H9 (cell line): ENCODE results near the gene KAZN. TPM values are rescaled to one million over a fixed set of nuclear protein-coding genes. Genes with fewer than 3 reads are reported as not detected.

Source experiments
- DNase-seq: peaks from one replicate; pipeline ENCODE4 v3.0.0-alpha.2; 2017
- H2AFZ ChIP-seq: one replicate; pipeline ENCODE4 v1.6.1; 2013; ENCODE audit warnings: mild to moderate bottlenecking, low read length, control low read depth, moderate library complexity
- H2AK5ac ChIP-seq: 2 replicates; pipeline ENCODE4 v1.6.1; 2013; ENCODE audit warnings: low read length, control low read depth, mixed read lengths; ENCODE audit not compliant: insufficient read length
- H2BK120ac ChIP-seq: one replicate; pipeline ENCODE4 v1.6.1; 2013; ENCODE audit warnings: low read depth, mild to moderate bottlenecking, low read length, control low read depth, inconsistent platforms; ENCODE audit not compliant: poor library complexity, severe bottlenecking
- H2BK12ac ChIP-seq: 2 replicates; pipeline ENCODE4 v1.6.1; 2013; ENCODE audit warnings: low read length, control low read depth, mixed read lengths, low read depth; ENCODE audit not compliant: insufficient read length
- H2BK15ac ChIP-seq: 2 replicates; pipeline ENCODE4 v1.6.1; 2013; ENCODE audit warnings: low read depth, low read length, control low read depth
- H2BK20ac ChIP-seq: one replicate; pipeline ENCODE4 v1.6.1; 2013; ENCODE audit warnings: low read depth, mild to moderate bottlenecking, low read length, control low read depth, inconsistent platforms; ENCODE audit not compliant: poor library complexity, severe bottlenecking
- H2BK5ac ChIP-seq: 2 replicates; pipeline ENCODE4 v1.6.1; 2013; ENCODE audit warnings: low read length, control low read depth, mixed read lengths; ENCODE audit not compliant: insufficient read length
- H3K14ac ChIP-seq: 2 replicates; pipeline ENCODE4 v1.6.1; 2013; ENCODE audit warnings: low read length, control low read depth; ENCODE audit not compliant: insufficient read depth
- H3K18ac ChIP-seq: 2 replicates; pipeline ENCODE4 v1.6.1; 2013; ENCODE audit warnings: low read depth, mild to moderate bottlenecking, mixed read lengths, low read length, control low read depth; ENCODE audit not compliant: insufficient read length
- H3K23ac ChIP-seq: 2 replicates; pipeline ENCODE4 v1.6.1; 2013; ENCODE audit warnings: low read length, control low read depth, mixed read lengths, low read depth; ENCODE audit not compliant: insufficient read length
- H3K23me2 ChIP-seq: 2 replicates; pipeline ENCODE4 v1.6.1; 2013; ENCODE audit warnings: low read depth, mild to moderate bottlenecking, mixed read lengths, low read length, control low read depth; ENCODE audit not compliant: insufficient read length, poor library complexity, severe bottlenecking
- H3K27ac ChIP-seq: 2 replicates; pipeline ENCODE4 v1.5.1; 2013; ENCODE audit warnings: low read length, control low read depth, mixed read lengths, low read depth; ENCODE audit not compliant: insufficient read length
- H3K27me3 ChIP-seq: 2 replicates; pipeline ENCODE4 v1.6.1; 2013; ENCODE audit warnings: low read length, control low read depth, inconsistent platforms; ENCODE audit not compliant: insufficient read depth
- H3K4ac ChIP-seq: 2 replicates; pipeline ENCODE4 v1.6.1; 2013; ENCODE audit warnings: low read depth, mild to moderate bottlenecking, control low read depth, inconsistent platforms, low read length, moderate library complexity
- H3K4me1 ChIP-seq: 2 replicates; pipeline ENCODE4 v1.6.1; 2013; ENCODE audit warnings: low read length, control low read depth, inconsistent platforms; ENCODE audit not compliant: insufficient read depth
- H3K4me2 ChIP-seq: 2 replicates; pipeline ENCODE4 v1.6.1; 2013; ENCODE audit warnings: low read length, control low read depth, mixed read lengths; ENCODE audit not compliant: insufficient read length, insufficient read depth
- H3K56ac ChIP-seq: 2 replicates; pipeline ENCODE4 v1.6.1; 2013; ENCODE audit warnings: low read depth, mild to moderate bottlenecking, mixed read lengths, low read length, control low read depth; ENCODE audit not compliant: insufficient read length
- H3K79me1 ChIP-seq: 2 replicates; pipeline ENCODE4 v1.6.1; 2013; ENCODE audit warnings: low read depth, mild to moderate bottlenecking, moderate library complexity, low read length, control low read depth, inconsistent platforms; ENCODE audit not compliant: insufficient read depth, poor library complexity, severe bottlenecking
- H3K79me2 ChIP-seq: 2 replicates; pipeline ENCODE4 v1.6.1; 2013; ENCODE audit warnings: low read length, control low read depth, inconsistent platforms; ENCODE audit not compliant: insufficient read depth
- H3K9ac ChIP-seq: 2 replicates; pipeline ENCODE4 v1.6.1; 2013; ENCODE audit warnings: low read length, control low read depth, mixed read lengths; ENCODE audit not compliant: insufficient read length; ENCODE audit errors: extremely low read depth
- H3K9me3 ChIP-seq: one replicate; pipeline ENCODE4 v1.6.1; 2013; ENCODE audit warnings: low read depth, low read length, inconsistent platforms; ENCODE audit not compliant: control insufficient read depth
- H3T11ph ChIP-seq: one replicate; pipeline ENCODE4 v1.6.1; 2013; ENCODE audit warnings: mild to moderate bottlenecking, low read length, control low read depth, inconsistent platforms
- H4K20me1 ChIP-seq: one replicate; pipeline ENCODE4 v1.6.1; 2013; ENCODE audit not compliant: control insufficient read depth, insufficient read length, insufficient read depth
- H4K5ac ChIP-seq: 2 replicates; pipeline ENCODE4 v1.6.1; 2013; ENCODE audit warnings: low read depth, mild to moderate bottlenecking, mixed read lengths, low read length, control low read depth; ENCODE audit not compliant: insufficient read length
- H4K8ac ChIP-seq: replicated peaks from 2 replicates; pipeline ENCODE4 v1.6.1; 2013; ENCODE audit warnings: low read length, control low read depth, mixed read lengths, low read depth; ENCODE audit not compliant: insufficient read length
- H4K91ac ChIP-seq: 2 replicates; pipeline ENCODE4 v1.6.1; 2013; ENCODE audit warnings: low read depth, mild to moderate bottlenecking, moderate library complexity, mixed read lengths, low read length, control low read depth; ENCODE audit not compliant: insufficient read length
- H3K27ac Mint-ChIP-seq, 3 experiments: 2 replicates in 2 of 3; 3 replicates in 1 of 3; pipeline ENCODE4 v1.8.0; 2020 to 2021; ENCODE audit warnings: mixed read lengths in 3 of 3, mild to moderate bottlenecking in 1 of 3, moderate library complexity in 1 of 3
- H3K27me3 Mint-ChIP-seq: 2 replicates; pipeline ENCODE4 v1.8.0; 2021; ENCODE audit warnings: low read depth, mild to moderate bottlenecking, moderate library complexity, mixed read lengths
- H3K36me3 Mint-ChIP-seq, 3 experiments: 2 replicates in 2 of 3; 3 replicates in 1 of 3; pipeline ENCODE4 v1.8.0; 2020 to 2021; ENCODE audit warnings: low read depth in 3 of 3, mixed read lengths in 3 of 3; ENCODE audit not compliant: insufficient read depth in 1 of 3
- H3K4me1 Mint-ChIP-seq, 2 experiments: 2 replicates each; pipeline ENCODE4 v1.8.0; 2020; ENCODE audit warnings: mixed read lengths in 2 of 2
- H3K4me3 Mint-ChIP-seq, 2 experiments: 2 replicates in 1 of 2; 3 replicates in 1 of 2; pipeline ENCODE4 v1.8.0; 2020 to 2021; ENCODE audit warnings: mild to moderate bottlenecking in 2 of 2, mixed read lengths in 2 of 2, moderate library complexity in 1 of 2
- H3K9me3 Mint-ChIP-seq, 2 experiments: 2 replicates in 1 of 2; 3 replicates in 1 of 2; pipeline ENCODE4 v1.8.0; 2020; ENCODE audit warnings: mild to moderate bottlenecking in 2 of 2, mixed read lengths in 2 of 2, moderate library complexity in 1 of 2
- WGBS: extraction: QIAGEN DNeasy Blood & Tissue Kit; methylation state at CpG from one replicate; pipeline ENCODE4 v1.1.7; 2013; ENCODE audit warnings: missing lambda C conversion rate, low lambda C conversion rate, mixed read lengths; ENCODE audit not compliant: insufficient read length; ENCODE audit errors: extremely low coverage; 5-methylcytosine and 5-hydroxymethylcytosine counted together
- total RNA-seq: library from RNA; stranded (reverse); gene quantifications from 2 replicates; pipeline ENCODE4 v1.2.1, GENCODE V29; 2021
- TF ChIP-seq, protein P1 (sequence below): fragments of 200-600 bp; sonication (generic); conservative IDR thresholded peaks from 3 replicates; pipeline ENCODE4 v1.8.0; 2021; ENCODE audit warnings: antibody characterized with exemption, mild to moderate bottlenecking

The KAZN gene
- total RNA-seq, 1 experiment from 2014 or later, result 7.6 TPM

DNA sequence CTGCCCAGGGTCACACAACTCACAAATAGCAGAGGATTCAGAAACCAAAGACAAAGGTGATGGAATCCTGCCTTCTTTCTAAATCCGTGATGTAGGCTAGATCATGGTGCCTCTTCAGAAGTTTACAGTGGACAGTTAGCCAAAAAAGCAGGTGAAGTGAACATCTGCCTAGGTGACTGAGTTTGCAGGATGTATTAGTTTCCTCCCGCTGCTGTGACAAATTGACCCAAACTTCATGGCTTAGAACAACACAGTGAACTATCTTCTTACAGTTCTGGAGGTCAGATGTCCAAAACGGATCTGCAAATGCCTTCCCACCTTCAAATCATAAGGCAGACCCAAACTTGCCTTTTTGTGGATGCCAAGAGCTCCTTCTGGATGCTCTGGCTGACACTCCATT is 551.9 kb downstream of the KAZN start:
- no peak overlapping the region for H3K4ac ChIP-seq
- peaks cover 0 to 4% (median 3%) of the 10 kb centered on the region in 3 experiments; a peak in 2 of 7 replicates for H3K36me3 Mint-ChIP-seq
- peaks cover 0 to 5% of the 10 kb centered on the region in 2 experiments; a peak in 2 of 5 replicates for H3K9me3 Mint-ChIP-seq
- H3K4me3 Mint-ChIP-seq, result no peak overlapping the region
- H4K5ac ChIP-seq, result no peak overlapping the region
- TF ChIP-seq, protein P1, sequence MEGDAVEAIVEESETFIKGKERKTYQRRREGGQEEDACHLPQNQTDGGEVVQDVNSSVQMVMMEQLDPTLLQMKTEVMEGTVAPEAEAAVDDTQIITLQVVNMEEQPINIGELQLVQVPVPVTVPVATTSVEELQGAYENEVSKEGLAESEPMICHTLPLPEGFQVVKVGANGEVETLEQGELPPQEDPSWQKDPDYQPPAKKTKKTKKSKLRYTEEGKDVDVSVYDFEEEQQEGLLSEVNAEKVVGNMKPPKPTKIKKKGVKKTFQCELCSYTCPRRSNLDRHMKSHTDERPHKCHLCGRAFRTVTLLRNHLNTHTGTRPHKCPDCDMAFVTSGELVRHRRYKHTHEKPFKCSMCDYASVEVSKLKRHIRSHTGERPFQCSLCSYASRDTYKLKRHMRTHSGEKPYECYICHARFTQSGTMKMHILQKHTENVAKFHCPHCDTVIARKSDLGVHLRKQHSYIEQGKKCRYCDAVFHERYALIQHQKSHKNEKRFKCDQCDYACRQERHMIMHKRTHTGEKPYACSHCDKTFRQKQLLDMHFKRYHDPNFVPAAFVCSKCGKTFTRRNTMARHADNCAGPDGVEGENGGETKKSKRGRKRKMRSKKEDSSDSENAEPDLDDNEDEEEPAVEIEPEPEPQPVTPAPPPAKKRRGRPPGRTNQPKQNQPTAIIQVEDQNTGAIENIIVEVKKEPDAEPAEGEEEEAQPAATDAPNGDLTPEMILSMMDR, result no peak
- H3K56ac ChIP-seq, result no peak overlapping the region
- H3K4me2 ChIP-seq, result no peak overlapping the region
- no peak overlapping the region for H3K14ac ChIP-seq
- H4K91ac ChIP-seq, result no peak overlapping the region
- no peak overlapping the region for H2BK15ac ChIP-seq
- peaks cover 21% of the 10 kb centered on the region for H3K23me2 ChIP-seq
- WGBS, result no CpG with 5 or more reads among the region's 3 CpGs
- H3K79me2 ChIP-seq, result no peaks in the 10 kb centered on the region
- H3K4me1 ChIP-seq, result no peaks in the 10 kb centered on the region
- no peak overlapping the region for H2BK120ac ChIP-seq
- H4K8ac ChIP-seq, result no peak overlapping the region
- H3K23ac ChIP-seq, result no peak overlapping the region
- H2AK5ac ChIP-seq, result no peak overlapping the region
- no peak overlapping the region for H2BK20ac ChIP-seq
- DNase-seq, result no peak
- H3T11ph ChIP-seq, result no peak overlapping the region
- H2BK5ac ChIP-seq, result no peak overlapping the region
- peaks cover 68% of the 10 kb centered on the region for H3K27me3 Mint-ChIP-seq
- peaks cover 12 to 16% of the 10 kb centered on the region in 2 experiments for H3K4me1 Mint-ChIP-seq
- no peak overlapping the region for H3K27ac Mint-ChIP-seq
- H4K20me1 ChIP-seq, result no peaks in the 10 kb centered on the region
- no peak overlapping the region for H3K9ac ChIP-seq
- H3K79me1 ChIP-seq, result no peaks in the 10 kb centered on the region
- H2AFZ ChIP-seq, result no peak overlapping the region
- H3K9me3 ChIP-seq, result no peaks in the 10 kb centered on the region
- no peak overlapping the region for H3K18ac ChIP-seq
- H3K27ac ChIP-seq, result no peak overlapping the region
- H2BK12ac ChIP-seq, result no peak overlapping the region
- no peaks in the 10 kb centered on the region; the same call in 1 of the 2 replicates for H3K27me3 ChIP-seq
